HCT116 (cell line): ENCODE data around the gene DGKG. TPM values are rescaled to one million over a fixed set of nuclear protein-coding genes. Genes with fewer than 3 reads are reported as not detected.

ENCODE experiments used
- ATAC-seq: fragments of 200-7000 bp; cut with Tn5 transposase; 2 replicates; pipeline ENCODE4 v1.9.1; 2020; ENCODE audit warnings: mild to moderate bottlenecking, moderate library complexity
- BruUV-seq: library from RNA; stranded (reverse); fragments of 400-500 nt; replicated peaks from 2 replicates; lab custom pipeline; 2021; lab: Mats Ljungman, UMichigan
- CTCF ChIA-PET: fragments of 300-600 bp; sonication (Branson Sonifier 250); formaldehyde crosslinking; loops from one replicate; lab custom pipeline; 2021; ENCODE audit warnings: antibody characterized with exemption; lab: Charles Lee
- POLR2A ChIA-PET: fragments of 300-600, 350-600 bp; sonication (Branson Sonifier 250); formaldehyde crosslinking; loops from one replicate; lab custom pipeline; 2021; ENCODE audit warnings: antibody characterized with exemption; lab: Charles Lee
- RAD21 ChIA-PET, 2 experiments: fragments of 300-600 bp; sonication (Branson Sonifier 250); formaldehyde crosslinking; loops; one replicate each; lab custom pipeline; 2023; ENCODE audit warnings: low total read pairs in 2 of 2; ENCODE audit not compliant: uncharacterized antibody in 2 of 2, unreplicated experiment in 2 of 2, low non-redundant PET in 1 of 2; lab: Charles Lee
- DNase-seq: peaks from one replicate; pipeline ENCODE4 v3.0.0-alpha.2; 2010; ENCODE audit warnings: low read depth, low spot score
- H2AFZ ChIP-seq: fragments of 200-600 bp; shearing (Covaris generic), sonication (generic); 2 replicates; pipeline ENCODE4 v1.6.1; 2017; ENCODE audit warnings: low read depth, mixed run types, mixed read lengths, antibody characterized with exemption, low read length; ENCODE audit not compliant: poor library complexity, severe bottlenecking
- H3K27ac ChIP-seq: 2 replicates; pipeline ENCODE4 v1.5.1; 2012; ENCODE audit warnings: low read depth, low read length
- H3K27me3 ChIP-seq: fragments of 200-600 bp; sonication (generic); 2 replicates; pipeline ENCODE4 v1.6.1; 2016; ENCODE audit warnings: mixed run types, low read length, mixed read lengths; ENCODE audit not compliant: insufficient read depth
- H3K36me3 ChIP-seq, 2 experiments: fragments of 200-500 bp in 1 of 2; fragments of 200-600 bp in 1 of 2; sonication (Bioruptor generic) in 1 of 2; sonication (generic) in 1 of 2; 2 replicates each; pipeline versions ENCODE4 v1.5.1 to v1.6.1; 2014 to 2016; ENCODE audit warnings: low read length in 2 of 2, inconsistent platforms in 1 of 2, mixed read lengths in 1 of 2, mixed run types in 1 of 2; ENCODE audit not compliant: insufficient read depth in 2 of 2, control insufficient read depth in 1 of 2
- H3K4me1 ChIP-seq, 2 experiments: fragments of 200-600 bp in 1 of 2; sonication (generic) in 1 of 2; 2 replicates each; pipeline versions ENCODE4 v1.5.1 to v1.6.1; 2012 to 2017; ENCODE audit warnings: low read length in 2 of 2, inconsistent platforms in 1 of 2, mild to moderate bottlenecking in 1 of 2, mixed read lengths in 1 of 2, mixed run types in 1 of 2, moderate library complexity in 1 of 2; ENCODE audit not compliant: insufficient read depth in 2 of 2, control insufficient read depth in 1 of 2
- H3K4me2 ChIP-seq: fragments of 200-600 bp; sonication (generic); 2 replicates; pipeline ENCODE4 v1.6.1; 2017; ENCODE audit warnings: mixed run types, low read length, mixed read lengths
- H3K4me3 ChIP-seq, 2 experiments: fragments of 200-600 bp in 1 of 2; sonication (generic) in 1 of 2; replicated peaks in 1 of 2; 2 replicates each; pipeline ENCODE4 v1.5.1; 2011 to 2016; ENCODE audit warnings: low read length in 2 of 2, control low read depth in 1 of 2, low read depth in 1 of 2, mild to moderate bottlenecking in 1 of 2, mixed read lengths in 1 of 2, mixed run types in 1 of 2
- H3K79me2 ChIP-seq: fragments of 200-600 bp; sonication (generic); 2 replicates; pipeline ENCODE4 v1.6.1; 2017; ENCODE audit warnings: mild to moderate bottlenecking, mixed run types, low read length, moderate library complexity, mixed read lengths; ENCODE audit not compliant: insufficient read depth
- H3K9ac ChIP-seq: fragments of 200-600 bp; sonication (generic); 2 replicates; pipeline ENCODE4 v1.6.1; 2016; ENCODE audit warnings: low read length, mixed read lengths
- H3K9me2 ChIP-seq: fragments of 200-600 bp; sonication (generic), shearing (Covaris generic); 2 replicates; pipeline ENCODE4 v1.6.1; 2017; ENCODE audit warnings: mixed run types, mild to moderate bottlenecking, moderate library complexity; ENCODE audit not compliant: insufficient read depth
- H3K9me3 ChIP-seq, 2 experiments: fragments of 200-500 bp in 1 of 2; fragments of 200-600 bp in 1 of 2; sonication (Bioruptor generic) in 1 of 2; sonication (generic) in 1 of 2; 2 replicates each; pipeline ENCODE4 v1.6.1; 2014 to 2017; ENCODE audit warnings: low read length in 2 of 2, mixed read lengths in 2 of 2, inconsistent platforms in 1 of 2, low read depth in 1 of 2, mild to moderate bottlenecking in 1 of 2, mixed run types in 1 of 2, moderate library complexity in 1 of 2; ENCODE audit not compliant: control insufficient read depth in 1 of 2, insufficient read depth in 1 of 2
- H4K20me1 ChIP-seq: fragments of 200-600 bp; sonication (generic), shearing (Covaris generic); 2 replicates; pipeline ENCODE4 v1.6.1; 2017; ENCODE audit warnings: mixed run types, mild to moderate bottlenecking, moderate library complexity; ENCODE audit not compliant: insufficient read depth
- ATF3 ChIP-seq: IDR thresholded peaks from 2 replicates; pipeline ENCODE4 v1.6.1; 2012
- CTCF ChIP-seq, 3 experiments: fragments of 200-600 bp in 1 of 3; sonication (generic) in 1 of 3; IDR thresholded peaks in 2 of 3; conservative IDR thresholded peaks in 1 of 3; 2 replicates each; pipeline ENCODE4 v1.5.1; 2012 to 2017; ENCODE audit warnings: low read depth in 2 of 3, low read length in 2 of 3, antibody characterized with exemption in 1 of 3, borderline replicate concordance in 1 of 3, control low read depth in 1 of 3, mild to moderate bottlenecking in 1 of 3, mixed read lengths in 1 of 3, mixed run types in 1 of 3, moderate library complexity in 1 of 3; ENCODE audit not compliant: insufficient read depth in 1 of 3
- EGR1 ChIP-seq: IDR thresholded peaks from 2 replicates; pipeline ENCODE4 v1.6.1; 2012; ENCODE audit warnings: low read depth
- ELF1 ChIP-seq: IDR thresholded peaks from 2 replicates; pipeline ENCODE4 v1.6.1; 2012; ENCODE audit warnings: low read depth, borderline replicate concordance
- EZH2 ChIP-seq: fragments of 200-600 bp; sonication (generic); IDR thresholded peaks from 2 replicates; pipeline ENCODE4 v1.6.1; 2017; ENCODE audit warnings: antibody characterized with exemption, mixed run types
- EZH2phosphoT487 ChIP-seq: fragments of 200-600 bp; IDR thresholded peaks from 2 replicates; pipeline ENCODE4 v1.6.1; 2018; ENCODE audit warnings: antibody characterized with exemption, borderline replicate concordance
- JUND ChIP-seq: IDR thresholded peaks from 2 replicates; pipeline ENCODE4 v1.6.1; 2012
- MAX ChIP-seq: IDR thresholded peaks from 2 replicates; pipeline ENCODE4 v1.6.1; 2012
- POLR2A ChIP-seq: IDR thresholded peaks from 2 replicates; pipeline ENCODE4 v1.7.0; 2011; ENCODE audit warnings: borderline replicate concordance; ENCODE audit not compliant: insufficient read depth, insufficient read length; ENCODE audit errors: extremely low read depth
- POLR2AphosphoS5 ChIP-seq: IDR thresholded peaks from 2 replicates; pipeline ENCODE4 v1.6.1; 2011; ENCODE audit warnings: mild to moderate bottlenecking, low read depth, low read length, moderate library complexity
- RAD21 ChIP-seq: IDR thresholded peaks from 2 replicates; pipeline ENCODE4 v1.6.1; 2012; ENCODE audit warnings: low read depth, mild to moderate bottlenecking
- REST ChIP-seq: IDR thresholded peaks from 2 replicates; pipeline ENCODE4 v1.6.1; 2012; ENCODE audit warnings: low read depth
- SIN3A ChIP-seq: IDR thresholded peaks from 2 replicates; pipeline ENCODE4 v1.6.1; 2012; ENCODE audit warnings: low read depth
- TCF7L2 ChIP-seq: IDR thresholded peaks from 2 replicates; pipeline ENCODE4 v1.7.0; 2011; ENCODE audit warnings: borderline replicate concordance, inconsistent platforms; ENCODE audit not compliant: insufficient read depth, insufficient read length; ENCODE audit errors: extremely low read depth
- YY1 ChIP-seq: IDR thresholded peaks from 2 replicates; pipeline ENCODE4 v1.6.1; 2011; ENCODE audit warnings: low read length, low read depth, moderate library complexity, mild to moderate bottlenecking; ENCODE audit not compliant: insufficient replicate concordance; ENCODE audit errors: extremely low read depth
- ZBTB33 ChIP-seq: IDR thresholded peaks from 2 replicates; pipeline ENCODE4 v1.6.1; 2011; ENCODE audit warnings: mild to moderate bottlenecking, low read length, moderate library complexity; ENCODE audit not compliant: insufficient replicate concordance; ENCODE audit errors: extremely low read depth
- ZFX ChIP-seq: fragments of 450-650 bp; IDR thresholded peaks from 2 replicates; pipeline ENCODE4 v1.6.1; 2017
- intact Hi-C: fragments of 100-400 bp; cut with micrococcal nuclease; formaldehyde crosslinking; loops from 2 replicates; pipeline ENCODE4 v1.10.0; 2022
- total RNA-seq: library from RNA; stranded (reverse); gene quantifications from one replicate; pipeline ENCODE4 v1.2.1, GENCODE V29; 2021; ENCODE audit not compliant: unreplicated experiment

Gene DGKG
- total RNA-seq, 1 experiment from 2014 or later = 4.8 TPM

GRCh38 chr3:186246941-186247340, 115.1 kb downstream of the DGKG start:
- no peak for TF ChIP-seq ATF3
- no peak for TF ChIP-seq EZH2
- TF ChIP-seq SIN3A = no peak
- no peak for TF ChIP-seq ZBTB33
- TF ChIP-seq JUND = no peak
- TF ChIP-seq POLR2A = no peak
- no peak for TF ChIP-seq RAD21
- TF ChIP-seq EZH2phosphoT487 = no peak
- TF ChIP-seq ZFX = no peak
- TF ChIP-seq YY1 = no peak
- no peak for TF ChIP-seq CTCF (IDR thresholded peaks at IDR 0.05 in 2 of 3, conservative IDR thresholded peaks at IDR 0.05 in 1 of 3; ENCODE audit: borderline replicate concordance in 1 of 3, insufficient read depth in 1 of 3, low read depth in 2 of 3, low read length in 2 of 3)
- TF ChIP-seq POLR2AphosphoS5 = no peak
- TF ChIP-seq TCF7L2 = no peak
- TF ChIP-seq ELF1 = no peak
- TF ChIP-seq REST = no peak
- no peak for TF ChIP-seq EGR1
- TF ChIP-seq MAX = no peak
- no TSS peak for BruUV-seq
- no peaks in the 10 kb centered on the region for H3K79me2 ChIP-seq
- peaks cover 2 to 14% of the 10 kb centered on the region in 2 experiments; a peak in 3 of 4 replicates for H3K4me1 ChIP-seq
- H3K27ac ChIP-seq = no peak overlapping the region
- intact Hi-C loops = no loop called here
- H3K9me3 ChIP-seq = no peaks in the 10 kb centered on the region
- H2AFZ ChIP-seq = no peak overlapping the region
- no peaks in the 10 kb centered on the region for H3K27me3 ChIP-seq
- H4K20me1 ChIP-seq = no peaks in the 10 kb centered on the region
- CTCF ChIA-PET = no interaction called here
- DNase-seq (no peak), ATAC-seq (no peak)
- no peaks in the 10 kb centered on the region for H3K9me2 ChIP-seq
- RAD21 ChIA-PET = no interaction called here
- H3K4me3 ChIP-seq = no peak overlapping the region
- POLR2A ChIA-PET = interaction anchor here (0.5 kb wide), 1 partner anchor 489 kb away, joined by 3 read pairs; no protein-coding TSS in a partner anchor
- H3K4me2 ChIP-seq = no peak overlapping the region
- H3K36me3 ChIP-seq = no peaks in the 10 kb centered on the region
- H3K9ac ChIP-seq = no peak overlapping the region
